ENCODE measurements around the gene INPP4B.
A peak's percentile ranks its signal among the peaks of the same experiment; 100 is the strongest.

Gene INPP4B

GRCh38 chr4:142846108-142846728, at the start of gene INPP4B:
INPP4B (minus strand) TSS chr4:142846301.
- DNase-seq (ENCODE audit: low spot score): peak; percentile 77

GRCh38 chr4:142893012-142893411, 46.9 kb upstream of the INPP4B start:
- no peak for DNase-seq (ENCODE audit: low spot score)

DNA sequence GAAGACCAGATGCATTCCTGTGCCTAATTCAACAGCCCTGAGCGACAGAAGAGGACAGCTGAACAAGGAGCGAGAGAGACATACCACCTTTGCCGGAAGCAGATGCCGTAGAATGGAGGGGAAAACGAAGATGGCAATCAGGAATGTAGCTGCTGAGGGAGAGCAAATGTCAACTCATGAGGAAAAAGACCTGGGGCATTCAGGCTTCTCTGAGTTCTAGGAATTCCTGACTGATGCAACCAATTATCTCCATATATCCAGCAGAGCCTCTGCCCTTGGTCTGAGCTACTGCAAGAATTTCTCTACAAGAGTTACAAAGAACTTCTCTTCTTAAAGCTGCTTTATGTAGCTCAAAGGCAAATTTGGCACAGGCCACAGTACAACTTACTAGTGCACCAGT, 40.5 kb upstream of the INPP4B start:
- no peak for DNase-seq (ENCODE audit: low spot score)

DNA sequence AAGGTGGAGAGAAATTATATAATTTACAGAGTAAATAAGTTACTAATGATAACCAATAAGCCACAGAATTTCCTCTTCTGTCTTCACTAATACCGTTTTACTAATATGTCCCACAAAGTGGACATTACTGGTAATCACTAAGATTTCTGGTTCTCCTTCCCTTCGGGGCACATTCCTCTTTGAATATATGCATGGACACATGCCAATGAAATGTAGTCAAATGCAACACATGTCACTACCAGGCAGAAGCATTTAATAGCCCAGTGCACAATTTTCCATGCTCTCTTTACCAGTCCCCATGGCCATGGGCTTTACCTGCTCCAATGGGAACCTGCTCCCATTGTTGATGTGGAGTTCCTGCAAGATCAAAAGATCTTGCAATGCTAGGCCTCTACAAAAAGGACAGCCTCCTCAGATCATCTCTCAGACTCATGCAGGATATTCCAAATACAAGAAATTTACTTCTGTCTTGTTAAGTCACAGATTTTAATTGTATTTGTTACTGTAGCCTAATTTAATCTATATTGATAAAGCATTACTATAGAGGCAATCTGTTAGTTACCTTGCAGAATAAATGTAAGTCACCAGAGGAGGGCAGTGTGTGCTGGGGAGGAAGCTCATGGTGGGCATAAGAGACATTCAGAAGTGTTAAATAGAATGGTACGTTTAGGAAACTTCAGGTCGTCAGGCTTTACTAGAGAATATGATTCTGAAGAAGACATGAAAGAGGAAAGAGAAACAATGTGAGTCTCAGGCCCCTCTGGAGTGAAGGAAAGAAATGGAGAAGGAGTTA, 37.1 kb upstream of the INPP4B start:
- DNase-seq (ENCODE audit: low spot score): no peak

DNA sequence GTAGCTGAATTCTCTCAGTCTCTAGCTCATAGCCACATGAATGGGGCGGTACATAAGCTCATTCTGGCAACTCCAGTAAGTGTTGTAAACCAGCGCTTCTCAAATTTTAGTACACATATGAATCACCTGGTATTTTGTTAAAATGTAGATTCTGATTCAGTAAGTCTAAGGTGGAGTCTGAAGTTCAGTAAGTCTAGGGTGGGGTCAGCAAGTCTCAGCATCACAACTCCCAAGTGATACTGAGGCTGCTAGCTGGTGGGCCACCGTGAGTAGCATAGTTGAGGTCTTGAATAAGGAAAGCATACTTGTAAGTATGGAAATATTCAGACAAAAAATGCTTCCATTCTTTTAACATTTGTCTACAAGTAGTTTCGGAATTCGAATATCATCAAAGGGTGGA, 36.1 kb upstream of the INPP4B start:
- DNase-seq (ENCODE audit: low spot score): no peak

DNA sequence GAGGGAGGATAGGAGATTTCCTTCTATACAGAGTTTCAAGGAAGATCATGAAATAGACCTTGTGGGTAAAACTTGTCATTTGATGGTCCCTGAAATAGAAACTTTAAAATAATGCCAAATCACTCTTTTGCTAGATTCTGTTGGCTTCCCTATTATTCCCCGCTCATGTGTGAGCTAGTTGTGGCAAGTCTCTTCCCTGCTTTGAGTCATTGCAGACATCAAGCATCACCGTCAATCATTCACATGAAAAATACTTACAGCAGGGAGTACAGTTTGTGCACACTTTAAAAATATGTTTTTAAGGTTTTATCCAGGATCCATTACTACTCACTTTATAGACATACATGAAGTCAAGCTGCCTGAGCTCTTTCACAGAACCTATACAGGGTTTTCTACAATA, 35.2 kb upstream of the INPP4B start:
- DNase-seq (ENCODE audit: low spot score): no peak

DNA sequence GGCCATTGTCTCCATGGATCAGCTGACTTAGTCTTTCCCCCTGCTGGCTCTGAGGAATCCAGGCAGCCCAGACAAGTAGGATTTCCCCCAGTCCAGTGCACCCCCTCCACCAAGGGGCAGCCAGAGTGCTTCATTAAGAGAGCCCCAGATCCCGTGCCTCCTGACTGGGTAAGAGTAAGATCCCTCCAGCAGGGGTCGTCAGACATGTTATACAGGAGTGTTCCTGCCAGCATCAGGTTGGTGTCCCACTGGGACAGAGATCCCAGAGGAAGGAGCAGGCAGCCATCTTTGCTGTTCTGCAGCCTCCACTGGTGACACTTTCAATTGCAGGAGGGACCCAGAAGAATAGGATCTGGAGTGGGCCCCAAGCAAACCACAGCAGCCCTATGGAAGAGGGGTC, 29.0 kb upstream of the INPP4B start:
- no peak for DNase-seq (ENCODE audit: low spot score)

GRCh38 chr4:142874684-142875083, 28.6 kb upstream of the INPP4B start:
- no peak for DNase-seq (ENCODE audit: low spot score)

DNA sequence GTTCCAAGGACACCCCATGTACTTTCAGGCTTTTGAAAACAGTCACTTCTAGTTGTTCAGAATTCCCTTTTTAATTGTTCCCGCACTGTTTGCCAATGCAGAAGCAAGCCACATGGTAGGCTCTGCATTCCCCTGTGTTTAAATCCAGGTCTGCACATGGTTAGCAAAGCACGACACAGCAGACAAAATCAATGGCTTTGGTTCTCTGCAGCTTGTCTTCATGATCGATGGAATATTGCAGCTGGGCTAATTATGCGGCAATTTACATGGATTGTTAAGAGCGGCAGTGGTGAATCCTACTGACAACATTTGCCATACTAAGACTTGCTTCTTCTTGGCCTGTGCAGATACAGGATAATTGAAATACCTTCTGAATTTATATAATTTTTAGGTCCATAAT, 20.6 kb upstream of the INPP4B start:
- no peak for DNase-seq (ENCODE audit: low spot score)

GRCh38 chr4:142861351-142861750, 15.2 kb upstream of the INPP4B start:
- DNase-seq (ENCODE audit: low spot score): no peak

GRCh38 chr4:142858965-142859364, 12.9 kb upstream of the INPP4B start:
- DNase-seq (ENCODE audit: low spot score): no peak

- no peak for DNase-seq (ENCODE audit: low spot score)
These were observed 12.3 kb upstream of the INPP4B start for GRCh38 chr4:142858446-142858845.

- no peak for DNase-seq (ENCODE audit: low spot score)
These were observed 10.5 kb upstream of the INPP4B start for GRCh38 chr4:142856576-142856975.

DNA sequence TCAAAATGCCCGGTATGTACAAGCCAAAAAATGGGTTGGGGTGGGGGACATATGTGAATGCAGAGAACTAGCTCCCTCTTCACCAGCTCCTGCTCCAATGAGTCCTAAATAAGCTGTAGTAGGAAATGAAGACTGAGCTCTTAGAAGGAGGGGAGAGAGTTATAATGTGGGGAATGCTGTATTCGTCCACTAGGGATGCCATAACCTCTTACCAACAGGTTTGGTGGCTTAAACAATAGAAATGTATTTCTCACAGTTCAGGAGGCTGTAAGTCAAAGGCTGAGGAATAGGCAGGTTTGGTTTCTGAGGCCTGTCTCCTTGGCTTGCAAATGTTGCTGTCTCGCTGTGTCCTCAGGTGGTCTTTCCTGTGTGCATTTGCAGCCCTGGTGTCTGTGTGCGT, 4.4 kb upstream of the INPP4B start:
- no peak for DNase-seq (ENCODE audit: low spot score)

DNA sequence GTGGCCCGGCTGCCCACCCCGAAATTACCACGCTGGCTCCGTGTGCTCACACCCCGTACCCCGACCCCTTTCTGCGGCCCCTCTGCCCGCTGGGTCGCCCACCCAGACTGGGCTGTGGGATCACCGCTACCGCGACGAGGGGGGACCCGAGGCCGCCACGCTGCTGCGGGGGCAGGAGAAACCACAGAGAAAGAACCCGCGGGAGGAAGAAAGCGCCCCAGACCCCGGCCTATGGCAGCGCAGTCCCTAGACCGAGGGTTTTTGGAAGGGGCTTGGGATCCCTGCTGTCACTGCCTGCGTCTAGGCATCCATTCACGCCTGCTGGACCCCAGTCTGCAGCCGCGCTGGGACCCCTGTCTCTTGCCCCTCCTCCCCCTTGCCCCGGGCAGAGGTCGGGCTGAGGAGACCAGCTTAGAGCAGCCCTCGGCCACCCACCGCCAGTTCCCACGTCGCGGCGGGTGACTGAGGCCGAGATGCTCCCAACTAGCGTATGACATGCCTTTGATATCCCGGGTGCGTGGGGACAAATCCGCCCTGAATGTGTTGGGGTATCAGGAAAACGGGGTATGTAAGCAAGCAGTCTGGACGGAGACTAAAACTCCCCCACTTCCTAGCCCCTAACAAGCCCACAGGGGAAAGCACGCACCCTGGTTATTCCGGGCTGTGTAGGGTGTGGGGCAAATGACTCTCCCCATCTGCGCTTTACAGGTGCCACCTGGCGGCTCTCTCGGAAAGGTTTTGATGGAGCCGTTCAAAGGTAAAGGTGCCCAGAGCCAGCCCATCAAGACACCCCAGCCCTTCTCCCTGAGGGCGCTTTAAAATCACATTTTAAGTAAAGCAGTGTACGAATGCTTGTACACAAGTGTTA, 862 bp upstream of the INPP4B start:
- peak; percentile 64 for DNase-seq (ENCODE audit: low spot score)

GRCh38 chr4:142845293-142846107, 601 bp downstream of the INPP4B start:
- peak; percentile 68 for DNase-seq (ENCODE audit: low spot score)

DNA sequence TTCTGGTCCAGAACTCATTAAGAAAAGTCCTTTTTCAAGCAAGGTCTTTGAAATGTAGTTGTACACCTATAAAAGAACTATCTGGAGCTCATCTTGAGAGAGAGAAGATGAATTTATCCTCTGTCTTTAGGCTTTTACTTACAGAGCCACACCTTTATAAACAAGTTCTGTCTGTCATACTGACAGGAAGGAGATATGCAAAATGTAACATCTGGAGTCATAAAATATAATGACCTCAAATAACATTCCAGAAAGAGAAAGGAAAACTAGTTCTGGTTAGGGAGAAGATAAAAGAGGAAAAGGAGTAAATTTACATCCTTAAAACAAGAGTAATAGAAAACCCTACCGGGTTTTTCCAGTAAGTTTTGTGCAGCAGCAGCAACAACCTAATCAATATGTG, 1.3 kb downstream of the INPP4B start:
- no peak for DNase-seq (ENCODE audit: low spot score)

DNA sequence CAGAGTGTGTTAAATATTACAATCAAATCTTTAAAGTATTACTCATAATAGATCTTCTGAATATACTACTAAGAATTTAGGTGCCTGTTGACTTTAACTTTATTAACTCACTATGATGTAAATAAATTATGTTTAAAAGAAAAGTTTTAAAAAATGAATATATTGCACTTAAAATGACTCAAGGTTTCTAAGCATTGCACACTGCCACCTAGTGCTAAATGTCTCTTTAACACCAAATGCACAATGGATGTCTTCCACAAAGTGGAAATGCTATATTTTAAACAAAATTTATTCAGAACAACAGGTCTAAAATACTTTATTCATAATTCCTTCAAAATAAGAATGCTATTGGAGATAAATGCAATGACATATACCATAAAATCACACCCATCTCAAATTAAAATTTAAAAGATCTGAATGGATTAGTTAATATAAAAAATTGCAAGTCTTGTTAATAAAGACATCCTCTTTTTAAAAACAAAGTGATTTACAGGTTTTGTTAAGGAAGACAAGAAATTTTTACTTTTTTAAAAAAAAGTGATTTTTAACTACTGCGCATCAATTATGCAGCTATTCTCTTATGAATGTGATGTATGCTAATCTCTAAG, 5.5 kb downstream of the INPP4B start:
- no peak for DNase-seq (ENCODE audit: low spot score)

GRCh38 chr4:142838778-142839177, 7.3 kb downstream of the INPP4B start:
- no peak for DNase-seq (ENCODE audit: low spot score)

DNA sequence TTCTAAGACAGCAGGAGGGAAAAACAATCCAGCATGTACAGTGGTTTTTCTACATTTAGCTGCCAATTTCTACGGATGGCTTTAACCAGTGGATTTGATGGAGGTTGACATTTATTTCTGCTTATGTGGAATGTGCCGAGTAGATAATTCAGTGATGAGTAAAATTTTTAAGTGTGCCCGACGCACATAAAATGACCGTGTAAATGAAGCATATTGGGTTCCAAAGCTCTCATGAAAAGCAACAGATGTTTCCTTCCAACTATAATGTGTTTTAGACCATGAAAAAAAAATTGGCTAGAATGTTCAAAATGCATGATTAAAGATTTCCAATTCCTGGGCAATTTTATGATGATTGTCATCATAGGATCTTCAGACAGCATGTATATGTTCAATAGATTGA, 14.1 kb downstream of the INPP4B start:
- no peak for DNase-seq (ENCODE audit: low spot score)

- no peak for DNase-seq (ENCODE audit: low spot score)
These were observed 19.4 kb downstream of the INPP4B start for GRCh38 chr4:142826503-142827241.

Data from left forelimb (tissue), 1 donor.